GM18951 (cell line): Measurements from ENCODE around the gene TACR2.

Source experiments
- POLR2A ChIP-seq: IDR thresholded peaks from 4 replicates; pipeline ENCODE4 v1.6.1; 2011; ENCODE audit warnings: mild to moderate bottlenecking; ENCODE audit not compliant: insufficient read length, insufficient read depth; ENCODE audit errors: extremely low read depth
- in situ Hi-C: fragments of 300-500 bp; cut with MboI; formaldehyde crosslinking; loops from one replicate; pipeline ENCODE4 v1.12.0; 2022; ENCODE audit warnings: low sequenced_read_pairs, mixed read lengths, inconsistent platforms; ENCODE audit not compliant: unreplicated experiment

The TACR2 gene

GRCh38 chr10:69379800-69380199, 36.9 kb downstream of the TACR2 start:
- TF ChIP-seq POLR2A: no peak
- in situ Hi-C loops: loop anchor here (25.0 kb wide), 1 partner anchor 392 kb away; the partner anchor contains the start of gene KIFBP

- no peak for TF ChIP-seq POLR2A
- in situ Hi-C loops: loop anchor here (25.0 kb wide), 1 partner anchor 391 kb away; the partner anchor contains the start of gene KIFBP
These were observed 38.8 kb downstream of the TACR2 start for GRCh38 chr10:69377933-69378332.

- in situ Hi-C loops: loop anchor here (25.0 kb wide), 1 partner anchor 390 kb away; the partner anchor contains the start of gene KIFBP
- no peak for TF ChIP-seq POLR2A
These were observed 39.5 kb downstream of the TACR2 start for GRCh38 chr10:69377191-69377590.

- in situ Hi-C loops: loop anchor here (25.0 kb wide), 1 partner anchor 389 kb away; the partner anchor contains the start of gene KIFBP
- TF ChIP-seq POLR2A: no peak
These were observed 40.1 kb downstream of the TACR2 start for GRCh38 chr10:69376662-69377061.

GRCh38 chr10:69375307-69376151, 41.2 kb downstream of the TACR2 start:
- in situ Hi-C loops: loop anchor here (25.0 kb wide), 1 partner anchor 388 kb away; the partner anchor contains the start of gene KIFBP
- no peak for TF ChIP-seq POLR2A

GRCh38 chr10:69374931-69375306, 41.8 kb downstream of the TACR2 start:
- no peak for TF ChIP-seq POLR2A
- in situ Hi-C loops: loop anchor here (25.0 kb wide), 1 partner anchor 388 kb away; the partner anchor contains the start of gene KIFBP

- in situ Hi-C loops: no loop called here
- TF ChIP-seq POLR2A: no peak
These were observed 42.5 kb downstream of the TACR2 start for GRCh38 chr10:69374242-69374641.

- TF ChIP-seq POLR2A: no peak
- in situ Hi-C loops: no loop called here
These were observed 44.4 kb downstream of the TACR2 start for GRCh38 chr10:69372126-69372980.

- TF ChIP-seq POLR2A: no peak
- in situ Hi-C loops: no loop called here
These were observed 49.2 kb downstream of the TACR2 start for GRCh38 chr10:69367469-69367868.

- in situ Hi-C loops: no loop called here
- TF ChIP-seq POLR2A: no peak
These were observed 50.0 kb downstream of the TACR2 start for GRCh38 chr10:69366738-69367137.

- no peak for TF ChIP-seq POLR2A
- in situ Hi-C loops: no loop called here
These were observed 52.3 kb downstream of the TACR2 start for GRCh38 chr10:69364232-69364940.

- TF ChIP-seq POLR2A: no peak
- in situ Hi-C loops: no loop called here
These were observed 53.1 kb downstream of the TACR2 start for GRCh38 chr10:69363666-69364065.

- in situ Hi-C loops: no loop called here
- TF ChIP-seq POLR2A: no peak
These were observed 54.2 kb downstream of the TACR2 start for GRCh38 chr10:69362471-69362954.

- in situ Hi-C loops: no loop called here
- no peak for TF ChIP-seq POLR2A
These were observed 55.5 kb downstream of the TACR2 start for GRCh38 chr10:69361303-69361614.
